IMR-90 (cell line): ENCODE data around the gene ZEB2. TPM values are rescaled to one million over a fixed set of nuclear protein-coding genes. Genes with fewer than 3 reads are reported as not detected.

Source experiments
- ATAC-seq: fragments of 200-7000 bp; cut with Tn5 transposase; 2 replicates; pipeline ENCODE4 v1.9.1; 2020; ENCODE audit warnings: low read depth, mild to moderate bottlenecking, moderate library complexity
- BruUV-seq: library from RNA; stranded (reverse); fragments of 400-500 nt; replicated peaks from 2 replicates; lab custom pipeline; 2021; lab: Mats Ljungman, UMichigan
- CTCF ChIA-PET: fragments of 300-600 bp; formaldehyde crosslinking; extraction: SDS; loops from one replicate; lab custom pipeline; 2021; ENCODE audit warnings: antibody characterized with exemption; lab: Yijun Ruan, JAX
- POLR2A ChIA-PET: fragments of 300-600 bp; sonication (Branson Sonifier 250); formaldehyde crosslinking; loops from one replicate; lab custom pipeline; 2022; ENCODE audit warnings: antibody characterized with exemption; ENCODE audit not compliant: unreplicated experiment; lab: Charles Lee
- DNase-seq: peaks from one replicate; pipeline ENCODE4 v3.0.0; 2013
- H2AFZ ChIP-seq: replicated peaks from 2 replicates; pipeline ENCODE3; 2013; ENCODE audit warnings: low read length, mild to moderate bottlenecking; ENCODE audit not compliant: poor library complexity
- H2AK5ac ChIP-seq: 2 replicates; pipeline ENCODE4 v1.6.1; 2013; ENCODE audit warnings: low read depth, low read length, inconsistent platforms
- H2AK9ac ChIP-seq: replicated peaks from 2 replicates; pipeline ENCODE3; 2013; ENCODE audit warnings: mild to moderate bottlenecking, low read depth, low read length, moderate library complexity; ENCODE audit not compliant: poor library complexity
- H2BK120ac ChIP-seq: 2 replicates; pipeline ENCODE4 v1.6.1; 2013; ENCODE audit warnings: low read depth, low read length, inconsistent platforms
- H2BK15ac ChIP-seq: 3 replicates; pipeline ENCODE4 v1.6.1; 2013; ENCODE audit warnings: low read depth, low read length, inconsistent platforms
- H2BK20ac ChIP-seq: 2 replicates; pipeline ENCODE4 v1.6.1; 2013; ENCODE audit warnings: low read depth, mild to moderate bottlenecking, inconsistent platforms, low read length, moderate library complexity
- H2BK5ac ChIP-seq: 2 replicates; pipeline ENCODE4 v1.6.1; 2013; ENCODE audit warnings: mild to moderate bottlenecking, low read depth, low read length, inconsistent platforms; ENCODE audit not compliant: poor library complexity, severe bottlenecking
- H3K14ac ChIP-seq: replicated peaks from 2 replicates; pipeline ENCODE4 v1.6.1; 2013; ENCODE audit warnings: low read depth, low read length, inconsistent platforms
- H3K18ac ChIP-seq: 2 replicates; pipeline ENCODE4 v1.6.1; 2013; ENCODE audit warnings: low read depth, low read length, control low read depth
- H3K23ac ChIP-seq: 2 replicates; pipeline ENCODE4 v1.6.1; 2013; ENCODE audit warnings: low read depth, low read length, inconsistent platforms
- H3K27ac ChIP-seq: 2 replicates; pipeline ENCODE4 v1.5.1; 2013; ENCODE audit warnings: mild to moderate bottlenecking, control low read depth, low read length; ENCODE audit not compliant: insufficient read depth
- H3K27me3 ChIP-seq: 2 replicates; pipeline ENCODE4 v1.6.1; 2013; ENCODE audit warnings: low read length; ENCODE audit not compliant: control insufficient read depth, insufficient read depth
- H3K36me3 ChIP-seq: 2 replicates; pipeline ENCODE4 v1.6.1; 2013; ENCODE audit warnings: low read length, mixed read lengths; ENCODE audit not compliant: control insufficient read depth, insufficient read depth
- H3K4ac ChIP-seq: 2 replicates; pipeline ENCODE4 v1.6.1; 2013; ENCODE audit warnings: low read depth, low read length, inconsistent platforms
- H3K4me1 ChIP-seq: 2 replicates; pipeline ENCODE4 v1.6.1; 2013; ENCODE audit warnings: low read length, mixed read lengths; ENCODE audit not compliant: control insufficient read depth, insufficient read depth
- H3K4me2 ChIP-seq: 2 replicates; pipeline ENCODE4 v1.6.1; 2013; ENCODE audit warnings: low read depth, mild to moderate bottlenecking, control low read depth, low read length, moderate library complexity
- H3K4me3 ChIP-seq: 2 replicates; pipeline ENCODE4 v1.5.1; 2013; ENCODE audit warnings: low read depth, mild to moderate bottlenecking, control low read depth, low read length, moderate library complexity; ENCODE audit not compliant: insufficient read depth
- H3K56ac ChIP-seq: 2 replicates; pipeline ENCODE4 v1.6.1; 2013; ENCODE audit warnings: low read length, inconsistent platforms; ENCODE audit not compliant: insufficient read depth; ENCODE audit errors: extremely low read depth
- H3K79me1 ChIP-seq, 2 experiments: 2 replicates each; pipeline ENCODE4 v1.6.1; 2013; ENCODE audit warnings: low read length in 2 of 2, inconsistent platforms in 1 of 2, low read depth in 1 of 2
- H3K9ac ChIP-seq: 2 replicates; pipeline ENCODE4 v1.6.1; 2013; ENCODE audit warnings: low read depth, low read length, control low read depth
- H3K9me1 ChIP-seq: 2 replicates; pipeline ENCODE4 v1.6.1; 2013; ENCODE audit warnings: low read length, inconsistent platforms; ENCODE audit not compliant: insufficient read depth
- H3K9me3 ChIP-seq: 2 replicates; pipeline ENCODE4 v1.6.1; 2013; ENCODE audit warnings: low read length; ENCODE audit not compliant: control insufficient read depth, insufficient read depth
- H4K20me1 ChIP-seq: 2 replicates; pipeline ENCODE4 v1.6.1; 2013; ENCODE audit warnings: low read length, inconsistent platforms; ENCODE audit not compliant: insufficient read depth
- H4K5ac ChIP-seq: 2 replicates; pipeline ENCODE4 v1.6.1; 2013; ENCODE audit warnings: mild to moderate bottlenecking, low read depth, low read length, control low read depth
- H4K8ac ChIP-seq, 2 experiments: 2 replicates each; pipeline ENCODE4 v1.6.1; 2013; ENCODE audit warnings: low read depth in 2 of 2, low read length in 2 of 2, control low read depth in 1 of 2, inconsistent platforms in 1 of 2
- H4K91ac ChIP-seq: 2 replicates; pipeline ENCODE4 v1.6.1; 2013; ENCODE audit warnings: low read depth, low read length, inconsistent platforms; ENCODE audit not compliant: insufficient read depth
- BHLHE40 ChIP-seq: fragments of 150-350 bp; IDR thresholded peaks from 2 replicates; pipeline ENCODE4 v1.6.1; 2016; ENCODE audit warnings: mild to moderate bottlenecking, low read depth, low read length
- CEBPB ChIP-seq: IDR thresholded peaks from 2 replicates; pipeline ENCODE4 v1.6.1; 2012; ENCODE audit warnings: low read depth, low read length, improper control_type of control experiment
- CHD1 ChIP-seq: IDR thresholded peaks from 2 replicates; pipeline ENCODE4 v1.6.1; 2012; ENCODE audit warnings: low read depth, low read length, improper control_type of control experiment
- ELK1 ChIP-seq: fragments of 150-350 bp; IDR thresholded peaks from 2 replicates; pipeline ENCODE4 v1.6.1; 2016; ENCODE audit warnings: low read depth, mild to moderate bottlenecking, low read length, moderate library complexity, borderline replicate concordance
- FOS ChIP-seq: fragments of 150-350 bp; IDR thresholded peaks from 2 replicates; pipeline ENCODE4 v1.6.1; 2016; ENCODE audit warnings: low read depth, low read length
- MAFK ChIP-seq: IDR thresholded peaks from 2 replicates; pipeline ENCODE4 v1.6.1; 2012; ENCODE audit warnings: low read depth, low read length, improper control_type of control experiment
- MAZ ChIP-seq: IDR thresholded peaks from 2 replicates; pipeline ENCODE4 v1.6.1; 2012; ENCODE audit warnings: low read depth, mild to moderate bottlenecking, low read length, improper control_type of control experiment, moderate library complexity, borderline replicate concordance
- MXI1 ChIP-seq: IDR thresholded peaks from 2 replicates; pipeline ENCODE4 v1.6.1; 2012; ENCODE audit warnings: low read depth, mild to moderate bottlenecking, low read length, moderate library complexity, borderline replicate concordance
- NFE2L2 ChIP-seq: fragments of 150-350 bp; IDR thresholded peaks from 2 replicates; pipeline ENCODE4 v1.6.1; 2016; ENCODE audit warnings: low read depth, mild to moderate bottlenecking, low read length
- POLR2A ChIP-seq: IDR thresholded peaks from 2 replicates; pipeline ENCODE4 v1.6.1; 2012; ENCODE audit warnings: mild to moderate bottlenecking, low read depth, low read length
- RAD21 ChIP-seq: IDR thresholded peaks from 2 replicates; pipeline ENCODE4 v1.6.1; 2012; ENCODE audit warnings: low read length, improper control_type of control experiment
- RCOR1 ChIP-seq: IDR thresholded peaks from 2 replicates; pipeline ENCODE4 v1.6.1; 2012; ENCODE audit warnings: mild to moderate bottlenecking, low read length, improper control_type of control experiment; ENCODE audit not compliant: insufficient replicate concordance
- RFX5 ChIP-seq: IDR thresholded peaks from 2 replicates; pipeline ENCODE4 v1.8.0; 2012; ENCODE audit warnings: low read depth, mild to moderate bottlenecking, low read length, moderate library complexity
- SMC3 ChIP-seq: fragments of 150-350 bp; IDR thresholded peaks from 2 replicates; pipeline ENCODE4 v1.6.1; 2016; ENCODE audit warnings: low read depth, mild to moderate bottlenecking, antibody characterized with exemption, low read length, moderate library complexity
- USF2 ChIP-seq: fragments of 150-350 bp; IDR thresholded peaks from 2 replicates; pipeline ENCODE4 v1.6.1; 2017; ENCODE audit warnings: mild to moderate bottlenecking, antibody characterized with exemption, low read length, low read depth
- WGBS, 2 experiments: methylation state at CpG; one replicate each; pipeline versions ENCODE4 v1.1.5 to v1.1.7; 2013; ENCODE audit warnings: missing lambda C conversion rate in 2 of 2; ENCODE audit not compliant: insufficient read length in 1 of 2; ENCODE audit errors: extremely low coverage in 2 of 2; 5-methylcytosine and 5-hydroxymethylcytosine counted together
- dilution Hi-C: fragments of 300-500 bp; cut with HindIII; formaldehyde crosslinking; loops from one replicate; pipeline ENCODE4 v1.14.3; 2018; ENCODE audit warnings: low sequenced_read_pairs; ENCODE audit not compliant: unreplicated experiment
- in situ Hi-C: fragments of 300-500 bp; cut with MboI; formaldehyde crosslinking; loops from 3 replicates; pipeline ENCODE4 v1.14.3; 2019; ENCODE audit warnings: low sequenced_read_pairs, inconsistent platforms, mixed read lengths
- intact Hi-C: fragments of 100-400 bp; cut with micrococcal nuclease; formaldehyde crosslinking; loops from 2 replicates; pipeline ENCODE4 v1.10.0; 2022
- polyA plus RNA-seq, 3 experiments: library from polyadenylated mRNA; depleted of rRNA; stranded (reverse); fragments of >200 nt; gene quantifications; 2 replicates each; pipeline ENCODE4 v1.2.3, GENCODE V29; 2012; ENCODE audit warnings: low replicate concordance in 1 of 3
- total RNA-seq: library from RNA; depleted of rRNA; stranded (reverse); fragments of >200 nt; gene quantifications from 2 replicates; pipeline ENCODE4 v1.2.3, GENCODE V29; 2012
- TF ChIP-seq, protein P1 (sequence below): conservative IDR thresholded peaks from 2 replicates; pipeline ENCODE4 v1.5.1; 2012; ENCODE audit warnings: mild to moderate bottlenecking, low read depth, low read length, improper control_type of control experiment

Gene ZEB2
- total and polyA plus RNA-seq, 2 of the 4 experiments (the other 2 are of a cell fraction): 22.4 to 50.9 TPM

GRCh38 chr2:144455987-144456386 is 63.9 kb downstream of the ZEB2 start:
- no peaks in the 10 kb centered on the region for H3K27me3 ChIP-seq
- H2BK20ac ChIP-seq: no peak overlapping the region
- ATAC-seq: no peak
- H3K9me3 ChIP-seq: no peaks in the 10 kb centered on the region
- H2AFZ ChIP-seq: no peak overlapping the region
- DNase-seq: no peak
- H3K36me3 ChIP-seq: no peaks in the 10 kb centered on the region
- peaks cover 23% of the 10 kb centered on the region for H3K4me1 ChIP-seq
- H4K5ac ChIP-seq: no peak overlapping the region
- no CpG with 5 or more reads among the region's 3 CpGs for WGBS, 2 experiments
- no peak overlapping the region for H3K14ac ChIP-seq
- peaks cover 5% of the 10 kb centered on the region for H3K9me1 ChIP-seq
- TF ChIP-seq BHLHE40 (no peak), RCOR1 (no peak), FOS (no peak), SMC3 (no peak), NFE2L2 (no peak), RFX5 (no peak), MXI1 (no peak), RAD21 (no peak), CEBPB (no peak), CHD1 (no peak), ELK1 (no peak), USF2 (no peak), MAFK (no peak), POLR2A (no peak), MAZ (no peak)
- TF ChIP-seq, protein P1, sequence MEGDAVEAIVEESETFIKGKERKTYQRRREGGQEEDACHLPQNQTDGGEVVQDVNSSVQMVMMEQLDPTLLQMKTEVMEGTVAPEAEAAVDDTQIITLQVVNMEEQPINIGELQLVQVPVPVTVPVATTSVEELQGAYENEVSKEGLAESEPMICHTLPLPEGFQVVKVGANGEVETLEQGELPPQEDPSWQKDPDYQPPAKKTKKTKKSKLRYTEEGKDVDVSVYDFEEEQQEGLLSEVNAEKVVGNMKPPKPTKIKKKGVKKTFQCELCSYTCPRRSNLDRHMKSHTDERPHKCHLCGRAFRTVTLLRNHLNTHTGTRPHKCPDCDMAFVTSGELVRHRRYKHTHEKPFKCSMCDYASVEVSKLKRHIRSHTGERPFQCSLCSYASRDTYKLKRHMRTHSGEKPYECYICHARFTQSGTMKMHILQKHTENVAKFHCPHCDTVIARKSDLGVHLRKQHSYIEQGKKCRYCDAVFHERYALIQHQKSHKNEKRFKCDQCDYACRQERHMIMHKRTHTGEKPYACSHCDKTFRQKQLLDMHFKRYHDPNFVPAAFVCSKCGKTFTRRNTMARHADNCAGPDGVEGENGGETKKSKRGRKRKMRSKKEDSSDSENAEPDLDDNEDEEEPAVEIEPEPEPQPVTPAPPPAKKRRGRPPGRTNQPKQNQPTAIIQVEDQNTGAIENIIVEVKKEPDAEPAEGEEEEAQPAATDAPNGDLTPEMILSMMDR: no peak
- no peak overlapping the region for H2AK9ac ChIP-seq
- H3K56ac ChIP-seq: no peak overlapping the region
- no peak overlapping the region for H2BK120ac ChIP-seq
- peaks cover 22 to 55% of the 10 kb centered on the region in 2 experiments for H3K79me1 ChIP-seq
- CTCF ChIA-PET: interaction anchor here (0.7 kb wide), 1 partner anchor 917 kb away, joined by 7 read pairs; no protein-coding TSS in a partner anchor
- no peak overlapping the region for H4K8ac ChIP-seq
- POLR2A ChIA-PET: no interaction called here
- H3K23ac ChIP-seq: no peak overlapping the region
- H3K9ac ChIP-seq: no peak overlapping the region
- in situ Hi-C loops: no loop called here
- H3K27ac ChIP-seq: no peak overlapping the region
- H2BK5ac ChIP-seq: peak overlapping the region; percentile 38
- H3K4me3 ChIP-seq: no peak overlapping the region
- no peak overlapping the region for H4K91ac ChIP-seq
- no peak overlapping the region for H2AK5ac ChIP-seq
- H4K20me1 ChIP-seq: 0 out of 2 replicates have a peak, but pooled peaks cover 2% of the 10 kb centered on the region
- no peak overlapping the region for H3K4ac ChIP-seq
- dilution Hi-C loops: no loop called here
- no peak overlapping the region for H3K18ac ChIP-seq
- H3K4me2 ChIP-seq: peak overlapping the region; percentile 21; the same call in 1 of the 2 replicates
- no TSS peak for BruUV-seq
- intact Hi-C loops: loop anchor here (5.0 kb wide), 1 partner anchor 124 kb away; a partner anchor contains a TSS
- no peak overlapping the region for H2BK15ac ChIP-seq
